Fibroblast of skin of abdomen (primary cell): ENCODE measurements around the gene ZMIZ2.
A peak's percentile ranks its signal among the peaks of the same experiment; 100 is the strongest.
"Not testable (repeated sequence)": the region's sequence is repeated elsewhere in the genome, so short reads cannot be mapped to it uniquely, and the experiment has no call there.

Experiments
- DNase-seq: peaks from one replicate; pipeline ENCODE4 v3.0.0-alpha.2; 2013

ZMIZ2 gene

DNA sequence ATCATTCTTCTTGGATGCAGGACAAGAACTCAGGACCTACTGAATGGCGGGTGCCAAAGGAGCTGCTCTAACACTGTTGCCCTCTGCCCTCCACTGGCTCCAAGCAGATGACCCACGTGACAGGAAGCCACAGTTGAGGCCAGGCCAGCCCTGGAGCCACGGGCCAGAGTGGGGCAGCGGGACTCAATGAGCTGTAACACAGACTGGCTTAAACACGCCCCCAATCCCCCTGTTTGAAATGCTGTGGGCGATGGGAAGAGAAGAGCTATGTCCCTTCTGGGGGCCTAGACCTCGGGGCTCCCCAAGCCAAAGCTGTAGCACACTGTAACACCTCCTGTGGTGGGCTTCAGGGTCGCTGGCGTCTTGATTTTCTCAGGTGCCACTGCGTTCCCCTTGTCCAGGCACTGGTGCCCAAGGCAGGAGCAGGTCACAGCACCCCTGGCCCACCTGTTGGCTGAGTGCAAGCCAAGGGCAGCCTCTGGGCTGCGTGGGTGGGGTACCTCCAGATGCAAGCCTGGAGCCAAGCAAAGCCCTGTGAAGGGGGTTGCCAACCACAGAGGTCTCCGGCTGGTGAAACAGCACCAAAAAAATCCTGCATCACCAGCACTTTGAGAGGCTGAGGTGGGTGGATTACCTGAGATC lies 18.6 kb upstream of the ZMIZ2 start:
- DNase-seq, result no peak

DNA sequence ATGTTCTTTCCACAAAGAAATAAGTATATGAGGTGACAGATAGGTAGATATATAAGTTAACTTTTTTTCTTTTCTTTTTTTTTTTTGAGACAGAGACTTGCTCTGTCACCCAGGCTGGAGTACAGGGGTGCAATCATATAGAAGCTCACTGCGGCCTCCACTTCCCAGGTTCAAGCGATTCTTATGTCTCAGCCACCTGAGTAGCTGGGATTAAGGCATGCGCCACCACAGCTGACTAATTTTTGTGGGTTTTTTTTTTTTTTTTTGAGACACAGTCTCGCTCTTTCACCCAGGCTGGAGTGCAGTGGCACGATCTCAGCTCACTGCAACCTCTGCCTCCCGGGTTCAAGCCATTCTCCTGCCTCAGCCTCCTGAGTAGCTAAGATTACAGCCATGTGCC lies 15.7 kb upstream of the ZMIZ2 start:
- DNase-seq, result not testable (repeated sequence)

DNA sequence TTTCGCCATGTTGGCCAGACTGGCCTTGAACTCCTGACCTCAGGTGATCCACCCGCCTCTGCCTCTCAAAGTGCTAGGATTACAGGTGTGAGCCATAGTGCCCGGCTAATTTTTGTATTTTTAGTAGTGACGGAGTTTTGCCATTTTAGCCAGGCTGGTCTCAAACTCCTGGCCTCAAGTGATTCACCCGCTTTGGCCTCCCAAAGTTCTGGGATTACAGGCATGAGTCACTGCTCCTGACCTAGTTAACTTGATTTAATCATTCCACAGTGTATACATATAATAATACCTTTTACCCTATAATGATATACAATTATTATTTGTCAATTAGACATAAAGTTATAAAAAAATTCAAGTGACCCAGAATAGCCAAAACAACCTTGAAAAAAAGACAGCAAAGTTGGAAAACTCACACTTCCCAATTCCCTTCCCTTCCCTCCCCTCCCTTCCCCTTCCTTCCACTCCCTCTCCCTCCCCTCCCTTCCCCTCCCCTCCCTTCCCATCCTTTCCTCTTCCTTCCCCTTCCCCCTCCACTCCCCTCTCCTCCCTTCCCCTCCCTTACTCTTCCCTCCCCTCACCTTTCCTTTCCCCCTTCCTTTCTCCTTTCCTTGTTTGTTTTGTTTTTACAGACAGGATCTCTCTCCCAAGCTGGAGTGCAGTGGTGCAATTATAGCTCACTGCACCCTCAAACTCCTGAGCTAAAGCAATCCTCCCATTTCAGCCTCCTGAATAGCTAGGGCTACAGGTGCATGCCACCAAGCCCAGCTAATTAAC lies 14.8 kb upstream of the ZMIZ2 start:
- peak; percentile 81 for DNase-seq

DNA sequence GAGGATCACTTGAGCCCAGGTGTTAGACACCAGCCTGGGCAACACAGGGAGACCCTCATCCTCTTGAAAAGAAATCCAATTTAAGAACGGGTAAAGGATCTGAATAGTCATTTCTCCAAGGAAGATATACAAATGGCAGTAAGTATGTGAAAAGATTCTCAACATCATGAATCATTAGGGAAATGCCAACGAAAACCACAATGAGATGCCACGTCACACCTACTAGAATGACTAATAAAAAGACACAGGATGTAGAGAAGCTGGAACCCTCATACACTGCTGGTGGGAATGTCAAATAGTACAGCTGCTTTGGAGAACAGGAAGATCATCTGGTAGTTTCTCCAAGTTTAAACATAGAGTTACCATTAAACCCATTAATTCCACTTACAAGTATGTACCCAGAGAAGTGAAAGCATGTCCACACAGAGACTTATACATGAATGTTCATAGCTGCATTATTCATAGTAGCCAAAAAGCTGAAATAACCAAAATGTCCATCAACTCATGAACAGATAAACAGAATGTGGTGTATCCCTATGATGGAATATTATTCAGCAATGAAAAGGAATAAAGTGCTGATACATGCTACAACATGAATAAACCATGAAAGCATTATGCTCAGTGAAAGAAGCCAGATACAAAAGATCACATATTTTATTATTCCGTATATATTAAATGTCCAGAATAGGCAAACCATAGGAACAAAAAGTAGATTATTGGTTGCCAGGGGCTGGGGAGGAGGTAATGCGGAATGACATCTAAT lies 13.1 kb upstream of the ZMIZ2 start:
- DNase-seq, result peak; percentile 98

DNA sequence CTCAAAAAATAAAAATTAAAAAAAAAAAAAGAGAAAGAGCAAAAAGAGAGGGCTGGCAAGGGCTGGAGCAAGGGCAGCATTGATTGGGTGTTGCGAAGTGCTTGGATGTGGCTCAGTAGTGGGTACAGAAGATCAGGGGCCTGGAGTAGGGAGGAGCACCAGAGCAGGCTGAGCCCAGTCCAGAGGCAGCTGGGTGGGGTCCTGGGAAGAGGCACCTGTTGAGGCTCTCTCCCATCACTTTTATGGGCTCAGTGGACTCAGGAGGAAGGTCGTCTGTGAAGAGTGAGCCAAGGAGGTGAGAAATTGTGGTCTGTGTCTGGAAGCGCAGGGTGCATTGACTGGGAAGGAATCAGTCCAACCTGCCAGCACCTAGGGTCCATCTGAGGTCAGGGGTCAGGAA lies 11.8 kb upstream of the ZMIZ2 start:
- no peak for DNase-seq

DNA sequence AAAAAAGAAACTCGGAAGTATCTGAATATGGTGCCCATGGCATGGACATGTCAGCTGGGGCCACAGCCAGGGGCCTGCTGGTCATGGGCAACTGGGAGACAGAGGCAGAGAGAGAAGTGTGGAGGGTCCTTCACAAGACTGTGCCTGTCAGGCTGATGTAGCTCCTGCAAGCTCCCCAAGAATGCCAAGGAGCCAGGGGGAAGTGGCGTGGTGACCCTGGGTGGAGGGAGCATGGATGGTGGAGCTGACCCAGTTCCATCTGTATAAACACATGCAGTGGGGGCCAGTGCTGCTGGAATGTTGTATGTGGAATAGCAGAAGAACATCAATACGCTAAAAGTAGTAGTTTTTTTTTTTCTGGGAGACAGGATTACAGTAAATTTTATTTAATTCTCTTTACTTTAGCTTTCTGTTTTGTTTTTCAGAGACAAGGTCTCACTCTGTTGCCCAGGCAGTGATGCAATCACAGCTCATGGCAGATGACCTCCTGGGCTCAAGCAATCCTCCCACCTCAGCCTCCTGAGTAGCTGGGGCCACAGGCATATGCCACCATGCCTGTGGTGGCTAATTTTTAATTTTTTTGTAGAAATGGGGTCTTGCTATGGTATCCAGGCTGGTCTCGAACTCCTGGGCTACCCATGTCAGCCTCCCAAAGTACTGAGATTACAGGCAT lies 10.5 kb upstream of the ZMIZ2 start:
- DNase-seq, result no peak

DNA sequence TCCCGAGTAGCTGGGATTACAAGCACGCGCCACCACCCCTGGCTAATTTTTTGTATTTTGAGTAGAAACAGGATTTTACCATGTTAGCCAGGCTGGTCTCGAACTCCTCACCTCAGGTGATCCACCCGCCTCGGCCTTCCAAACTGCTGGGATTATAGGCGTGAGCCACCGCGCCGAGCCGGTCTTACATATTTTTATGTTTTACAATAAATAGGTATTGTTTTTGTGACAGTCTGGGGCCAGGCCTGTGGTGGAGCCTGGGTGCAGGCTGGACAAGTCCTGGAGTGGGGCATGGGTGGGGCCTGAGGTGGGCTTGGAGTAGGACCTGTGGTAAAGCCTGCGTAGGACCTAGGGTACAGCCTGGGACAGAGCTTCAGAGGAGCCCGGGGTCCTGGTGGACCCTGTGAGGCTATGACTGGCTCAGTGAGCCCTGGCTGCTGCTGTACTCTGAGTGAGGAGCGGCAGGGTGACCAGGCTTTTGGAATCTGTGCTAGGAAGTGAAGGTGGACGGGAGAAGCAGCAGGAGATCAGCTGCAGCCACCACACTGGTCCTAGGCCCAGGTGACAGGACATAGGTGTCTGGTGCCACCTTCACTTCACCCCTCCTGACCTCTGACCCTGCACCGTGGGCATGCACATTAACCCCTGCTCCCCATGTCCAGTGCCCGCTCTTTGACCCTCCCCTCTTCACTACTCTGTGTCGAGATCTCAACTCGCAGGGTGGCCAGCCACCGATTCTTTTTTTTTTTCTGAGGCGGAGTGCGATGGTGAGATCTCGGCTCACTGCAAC lies 9.6 kb upstream of the ZMIZ2 start:
- DNase-seq, result no peak

DNA sequence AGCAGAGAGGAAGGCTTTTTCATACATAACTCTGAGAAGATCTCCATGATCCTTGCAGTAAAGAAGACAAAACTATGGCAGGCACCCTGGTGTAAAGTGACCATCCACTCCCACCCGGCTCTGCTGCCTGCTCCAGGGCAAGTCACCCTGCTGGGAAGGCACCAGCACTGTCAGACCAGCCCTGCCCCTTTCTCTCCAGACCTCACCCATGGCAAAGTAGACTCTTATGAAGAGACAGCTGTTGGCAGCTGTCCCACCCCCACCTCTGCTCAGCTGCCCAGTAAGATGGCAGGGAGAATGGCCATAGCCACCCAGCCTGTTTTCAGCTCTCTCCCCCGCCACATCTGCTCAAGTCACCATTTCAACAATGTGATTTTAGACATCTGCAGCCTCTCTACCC lies 8.6 kb upstream of the ZMIZ2 start:
- no peak for DNase-seq

DNA sequence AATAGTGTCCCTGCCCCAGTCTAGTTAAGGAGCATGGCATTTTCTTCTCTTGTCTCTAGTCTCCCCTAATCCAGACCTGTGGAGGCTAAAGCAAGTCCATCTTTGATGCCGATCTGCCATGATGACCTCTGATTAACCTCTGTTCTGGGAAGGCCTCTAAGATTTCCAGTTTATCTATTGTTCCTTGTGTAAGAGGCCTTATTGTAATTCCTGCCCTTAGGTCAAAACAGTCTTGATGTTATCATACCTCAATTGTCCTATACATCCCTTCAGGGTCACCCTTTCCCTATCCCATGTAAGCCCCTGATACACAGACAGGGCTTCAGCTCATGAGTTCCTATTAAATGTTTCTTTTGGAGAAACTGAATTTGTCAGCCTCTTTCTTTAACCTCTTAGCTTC lies 4.9 kb upstream of the ZMIZ2 start:
- DNase-seq, result no peak

DNA sequence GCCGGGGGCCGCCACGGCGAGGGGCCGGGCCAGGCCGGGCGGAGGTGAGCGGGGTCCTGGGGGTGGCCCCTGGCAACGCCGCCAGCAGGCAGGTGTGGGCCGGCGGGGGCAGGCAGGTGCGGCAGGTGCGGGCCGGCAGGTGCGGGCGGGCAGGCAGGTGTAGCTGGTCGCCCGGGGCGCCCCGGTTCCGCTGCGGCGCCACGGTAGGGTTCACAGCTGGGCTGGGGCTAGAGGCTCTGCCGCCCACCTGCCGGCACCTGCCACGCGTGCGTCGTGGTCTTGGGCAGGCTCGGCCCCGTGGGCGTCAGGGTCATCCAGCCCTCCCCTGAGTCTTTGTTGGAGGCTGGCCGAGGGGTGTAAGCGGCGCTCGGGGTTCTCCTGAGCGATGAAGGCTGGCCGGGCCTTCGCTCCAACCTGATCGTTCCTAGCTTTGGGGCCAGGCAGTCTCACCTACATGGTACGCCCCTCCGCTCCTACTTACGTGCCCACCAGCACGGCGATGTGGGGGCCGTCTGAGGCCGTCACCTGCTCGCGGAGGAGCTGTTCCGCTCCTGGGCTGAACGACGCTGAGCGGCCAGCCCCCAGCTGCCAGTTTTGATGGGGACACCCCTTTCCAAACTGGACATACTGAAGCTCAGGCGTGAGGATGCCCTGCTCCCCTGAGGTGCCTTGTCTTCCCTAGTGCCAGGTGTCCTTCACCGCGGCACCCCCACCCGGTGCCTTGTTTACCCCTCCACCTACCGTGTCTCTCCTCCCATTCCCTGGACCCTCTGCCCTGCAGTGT lies 493 bp downstream of the ZMIZ2 start:
- DNase-seq, result no peak

DNA sequence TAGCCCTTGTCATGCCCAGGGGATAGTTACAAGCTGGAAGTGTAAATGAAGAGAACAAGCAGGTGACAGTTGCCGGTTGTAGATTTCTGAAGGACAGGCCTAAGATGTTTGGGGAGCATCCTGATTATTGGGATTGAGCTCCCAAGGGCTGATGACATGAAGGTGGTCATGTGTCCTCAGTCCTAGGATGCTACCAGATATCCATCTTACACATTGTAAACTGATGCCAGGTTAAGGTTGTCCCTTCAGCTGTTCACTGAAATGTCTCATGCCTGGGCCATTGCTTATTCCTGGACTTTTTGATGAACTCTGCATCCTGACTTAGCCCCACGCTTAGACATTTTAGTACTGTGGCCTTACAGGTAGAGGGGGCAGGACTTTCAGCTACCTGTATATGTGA lies 1.3 kb downstream of the ZMIZ2 start:
- no peak for DNase-seq

DNA sequence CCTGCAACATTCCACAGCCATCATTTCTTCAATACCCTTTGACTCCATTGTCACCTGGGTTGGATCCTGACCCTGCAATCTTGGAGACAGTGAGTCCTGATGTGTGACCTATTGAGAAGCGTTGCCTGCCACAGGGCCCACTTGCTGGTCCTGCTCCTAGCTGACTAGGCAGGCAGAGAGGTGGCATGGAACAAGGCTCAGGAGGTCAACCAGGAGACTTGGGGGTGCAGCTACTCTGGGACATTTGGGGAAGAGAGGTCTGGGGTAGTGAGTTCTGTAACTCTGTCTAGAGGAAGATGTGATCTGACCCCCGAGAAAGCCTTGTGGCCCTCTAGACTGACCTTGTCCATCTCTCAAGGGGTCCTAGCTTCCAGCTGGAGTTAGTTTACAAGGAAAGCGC lies 1.8 kb downstream of the ZMIZ2 start:
- DNase-seq, result no peak

DNA sequence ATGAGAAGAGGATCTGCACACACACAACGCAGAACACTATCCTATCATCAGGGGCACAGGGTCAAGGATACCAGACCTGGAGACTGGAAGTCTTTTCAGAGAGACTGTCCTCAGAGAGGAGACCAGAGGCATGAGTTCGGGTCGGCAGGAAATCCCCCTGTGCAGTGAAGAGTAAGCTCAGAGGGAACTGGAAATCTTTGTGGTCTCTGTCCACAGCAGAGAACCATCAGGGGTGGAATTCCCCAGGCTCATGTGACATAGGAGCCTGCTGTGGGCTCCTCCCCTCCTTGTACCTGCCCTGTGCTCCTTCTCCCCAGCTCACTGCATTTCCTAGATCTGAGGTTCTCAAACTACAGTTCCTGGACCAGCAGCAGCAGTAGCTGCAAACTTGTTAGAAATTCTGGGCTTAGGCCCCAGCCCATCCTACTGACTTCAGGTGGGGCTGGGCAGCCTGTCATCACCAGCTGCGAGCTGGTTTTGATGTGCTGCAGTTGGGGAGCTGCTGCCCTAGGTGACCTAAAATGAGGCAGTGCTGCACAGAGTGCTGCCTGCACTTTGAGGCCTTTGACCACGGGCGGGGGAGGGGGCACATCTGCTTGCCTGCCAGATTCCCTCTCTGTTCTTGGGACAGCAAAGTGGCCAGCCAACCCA lies 2.4 kb downstream of the ZMIZ2 start:
- DNase-seq, result no peak

DNA sequence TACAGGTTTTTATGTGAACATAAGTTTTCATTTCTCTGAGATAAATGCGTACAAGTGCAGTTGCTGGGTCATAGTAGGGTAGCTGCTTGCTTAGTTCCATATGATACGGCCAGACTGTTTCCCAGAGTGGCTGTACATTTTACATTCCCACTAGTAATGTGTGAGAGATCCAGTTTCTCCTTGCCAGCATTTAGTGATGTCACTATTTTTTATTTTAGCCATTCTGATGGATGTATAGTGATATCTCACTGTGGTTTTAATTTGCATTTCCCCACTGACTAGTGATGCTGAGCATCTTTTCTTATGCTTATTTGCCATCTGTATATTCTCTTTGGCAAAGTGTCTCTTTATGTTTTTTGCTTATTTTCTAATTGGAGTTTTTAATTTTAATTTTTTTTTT lies 4.2 kb downstream of the ZMIZ2 start:
- no peak for DNase-seq

DNA sequence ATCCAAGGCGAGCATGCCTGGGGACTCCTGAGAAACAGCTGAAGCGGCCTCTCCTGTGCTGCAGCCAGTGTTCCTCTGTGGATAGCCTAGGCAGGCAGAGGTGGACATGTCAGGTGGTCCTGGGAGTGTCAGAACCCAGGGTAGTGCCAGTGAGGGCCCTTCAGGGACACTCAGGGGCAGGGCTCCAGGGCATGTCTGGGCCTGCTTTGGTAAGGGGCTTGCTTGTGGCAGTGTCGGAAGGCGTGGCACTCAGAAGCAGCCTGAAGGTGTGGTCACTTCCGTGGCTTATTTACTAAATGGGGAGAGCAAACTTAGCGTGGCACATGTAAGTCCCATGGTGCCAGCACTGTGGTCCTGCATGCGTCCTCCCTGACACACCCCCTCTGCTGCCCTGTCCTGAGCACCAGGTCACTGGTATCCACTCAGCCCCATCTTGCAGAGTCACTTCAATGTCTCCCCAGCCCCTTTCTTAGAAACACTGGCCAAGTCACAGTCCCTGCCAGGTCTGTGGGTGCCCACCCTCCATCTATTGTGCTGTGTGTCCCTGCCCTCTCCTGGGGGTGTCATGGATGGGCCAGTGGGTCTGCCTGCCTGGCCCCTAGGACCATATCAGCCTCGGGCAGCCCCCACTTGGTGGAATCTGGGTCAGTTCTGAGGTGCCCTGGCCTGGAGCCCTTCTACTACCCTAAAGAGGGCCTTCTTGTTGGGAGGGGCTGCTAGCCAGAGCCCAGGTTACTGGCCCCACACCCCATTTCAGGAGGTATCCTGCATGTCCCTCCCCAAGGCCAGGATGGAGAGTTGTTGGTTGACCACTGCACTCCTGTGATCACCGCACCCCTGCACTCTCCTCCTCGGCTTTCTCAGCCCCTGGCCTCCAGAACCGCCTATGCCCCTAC lies 6.4 kb downstream of the ZMIZ2 start:
- no peak for DNase-seq

DNA sequence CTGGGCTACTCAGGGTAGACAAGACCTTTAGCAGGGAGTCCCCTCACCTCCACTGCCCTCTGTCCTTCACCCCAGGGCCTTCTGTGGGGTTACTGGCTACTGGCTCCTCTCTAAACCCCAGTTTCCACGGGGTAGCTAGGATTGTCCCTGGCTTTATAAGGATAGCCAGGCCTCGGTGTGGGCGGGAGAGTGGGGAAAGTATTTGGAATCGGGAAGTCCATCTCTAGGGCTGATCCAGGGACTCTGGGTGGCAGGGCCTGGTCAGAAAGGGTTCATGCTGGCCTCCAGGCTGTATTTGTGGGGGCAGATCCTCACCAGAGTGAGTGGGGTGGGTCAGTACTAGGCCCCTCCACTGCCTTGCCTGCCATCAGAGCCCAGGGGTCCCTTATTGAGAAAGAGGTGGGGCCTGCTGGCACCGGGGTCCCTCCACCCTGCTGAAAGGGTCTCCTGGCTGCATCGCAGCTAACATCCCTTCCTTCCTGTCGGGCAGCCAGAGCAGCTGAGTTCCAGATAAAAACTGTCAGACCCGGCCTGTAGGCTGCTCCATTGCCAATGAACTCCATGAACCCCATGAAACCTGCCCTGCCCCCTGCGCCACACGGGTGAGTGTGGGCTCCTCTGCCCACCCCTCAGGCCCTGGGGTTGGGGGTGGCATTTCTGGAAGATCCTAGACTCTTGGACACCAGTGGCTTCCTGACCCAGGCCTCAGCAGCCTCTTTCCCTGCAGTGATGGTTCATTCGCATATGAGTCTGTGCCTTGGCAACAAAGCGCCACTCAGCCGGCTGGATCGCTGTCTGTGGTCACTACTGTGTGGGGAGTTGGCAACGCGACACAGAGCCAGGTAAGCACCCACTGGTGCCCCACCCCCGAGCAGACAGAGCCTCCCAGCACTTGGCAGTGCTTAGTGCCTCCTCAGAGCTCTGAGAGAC lies 7.3 kb downstream of the ZMIZ2 start:
- no peak for DNase-seq

DNA sequence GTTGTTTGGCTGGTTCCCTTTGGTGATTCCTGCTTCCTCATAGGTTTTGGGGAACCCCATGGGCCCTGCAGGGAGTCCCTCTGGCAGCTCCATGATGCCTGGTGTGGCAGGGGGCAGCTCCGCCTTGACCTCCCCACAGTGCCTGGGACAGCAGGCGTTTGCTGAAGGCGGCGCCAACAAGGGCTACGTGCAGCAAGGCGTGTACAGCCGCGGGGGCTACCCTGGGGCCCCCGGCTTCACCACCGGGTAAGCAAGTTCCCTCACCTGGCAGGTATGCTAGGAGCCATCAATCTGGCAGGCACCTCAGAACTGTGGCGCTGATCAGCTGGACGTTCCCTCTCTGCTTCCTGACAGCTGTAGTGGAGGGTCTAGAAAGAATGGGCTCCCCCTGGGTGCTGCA lies 8.3 kb downstream of the ZMIZ2 start:
- DNase-seq, result no peak

DNA sequence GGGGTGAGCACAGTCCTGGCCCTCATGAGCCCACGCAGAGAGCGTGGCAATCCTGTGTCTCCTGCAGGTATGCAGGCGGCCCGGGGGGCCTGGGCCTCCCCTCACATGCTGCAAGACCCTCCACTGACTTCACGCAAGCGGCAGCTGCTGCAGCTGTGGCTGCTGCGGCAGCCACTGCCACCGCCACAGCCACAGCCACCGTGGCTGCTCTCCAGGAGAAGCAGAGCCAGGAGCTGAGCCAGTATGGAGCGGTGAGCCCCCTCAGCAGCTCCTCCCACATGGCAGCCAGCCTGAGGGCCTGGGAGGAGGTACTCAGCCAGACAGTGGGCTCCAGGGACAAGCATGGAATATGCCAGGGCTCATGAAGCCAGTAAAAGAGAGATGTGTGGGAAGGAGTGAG lies 8.7 kb downstream of the ZMIZ2 start:
- DNase-seq, result peak; percentile 23

DNA sequence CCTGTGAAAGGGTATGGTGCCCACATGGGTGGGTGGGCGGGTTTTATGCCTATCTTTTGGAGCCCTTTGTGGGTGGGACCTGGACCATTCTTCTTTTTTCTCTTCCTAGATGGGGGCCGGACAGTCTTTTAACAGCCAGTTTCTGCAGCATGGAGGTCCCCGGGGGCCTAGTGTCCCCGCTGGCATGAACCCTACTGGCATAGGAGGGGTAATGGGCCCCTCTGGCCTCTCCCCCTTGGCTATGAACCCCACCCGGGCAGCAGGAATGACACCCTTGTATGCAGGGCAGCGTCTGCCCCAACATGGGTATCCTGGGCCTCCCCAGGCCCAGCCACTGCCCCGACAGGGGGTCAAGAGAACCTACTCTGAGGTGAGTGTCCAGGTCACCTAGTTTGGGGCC lies 9.1 kb downstream of the ZMIZ2 start:
- no peak for DNase-seq
